ENCODE data around the gene CMIP. TPM values are rescaled to one million over a fixed set of nuclear protein-coding genes. Genes with fewer than 3 reads are reported as not detected.

Gene CMIP
- total RNA-seq, 4 donors from 2014 or later: 44.6 to 152 (median 76.5) TPM

- Histone ChIP-seq H3K27me3 (no peaks in the 10 kb centered on the region), H3K4me3 (peak overlapping the region in 1 of 4 donors; percentile 13), H3K9me3 (no peaks in the 10 kb centered on the region), H3K36me3 (peaks cover 0 to 95% (median 0%) of the 10 kb centered on the region in 3 donors), H3K27ac (peak overlapping the region in 3 of 4 donors; percentile 10 to 81 (median 78)), H3K4me1 (peaks cover 0 to 39% (median 5%) of the 10 kb centered on the region in 4 donors)
- no peak for DNase-seq
- no peak for TF ChIP-seq POLR2A (IDR thresholded peaks at IDR 0.05)
- TF ChIP-seq, protein P1, sequence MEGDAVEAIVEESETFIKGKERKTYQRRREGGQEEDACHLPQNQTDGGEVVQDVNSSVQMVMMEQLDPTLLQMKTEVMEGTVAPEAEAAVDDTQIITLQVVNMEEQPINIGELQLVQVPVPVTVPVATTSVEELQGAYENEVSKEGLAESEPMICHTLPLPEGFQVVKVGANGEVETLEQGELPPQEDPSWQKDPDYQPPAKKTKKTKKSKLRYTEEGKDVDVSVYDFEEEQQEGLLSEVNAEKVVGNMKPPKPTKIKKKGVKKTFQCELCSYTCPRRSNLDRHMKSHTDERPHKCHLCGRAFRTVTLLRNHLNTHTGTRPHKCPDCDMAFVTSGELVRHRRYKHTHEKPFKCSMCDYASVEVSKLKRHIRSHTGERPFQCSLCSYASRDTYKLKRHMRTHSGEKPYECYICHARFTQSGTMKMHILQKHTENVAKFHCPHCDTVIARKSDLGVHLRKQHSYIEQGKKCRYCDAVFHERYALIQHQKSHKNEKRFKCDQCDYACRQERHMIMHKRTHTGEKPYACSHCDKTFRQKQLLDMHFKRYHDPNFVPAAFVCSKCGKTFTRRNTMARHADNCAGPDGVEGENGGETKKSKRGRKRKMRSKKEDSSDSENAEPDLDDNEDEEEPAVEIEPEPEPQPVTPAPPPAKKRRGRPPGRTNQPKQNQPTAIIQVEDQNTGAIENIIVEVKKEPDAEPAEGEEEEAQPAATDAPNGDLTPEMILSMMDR (IDR thresholded peaks at IDR 0.05): no peak
Measured at GRCh38 chr16:81705261-81705660, 260.7 kb downstream of the CMIP start.

- Histone ChIP-seq H3K4me1 (peaks cover 0 to 45% (median 5%) of the 10 kb centered on the region in 4 donors), H3K27me3 (no peaks in the 10 kb centered on the region), H3K36me3 (peaks cover 0 to 89% (median 0%) of the 10 kb centered on the region in 3 donors), H3K9me3 (no peaks in the 10 kb centered on the region), H3K4me3 (no peak overlapping the region), H3K27ac (peak overlapping the region in 3 of 4 donors; percentile 63 to 81 (median 78))
- no peak for DNase-seq
- TF ChIP-seq, protein P1 (IDR thresholded peaks at IDR 0.05): no peak
- no peak for TF ChIP-seq POLR2A (IDR thresholded peaks at IDR 0.05)
Measured at GRCh38 chr16:81706327-81707295, 262.0 kb downstream of the CMIP start.

GRCh38 chr16:81707411-81708265 lies 263.0 kb downstream of the CMIP start:
- H3K27me3 ChIP-seq: no peaks in the 10 kb centered on the region
- no peak overlapping the region for H3K4me3 ChIP-seq
- H3K9me3 ChIP-seq: no peaks in the 10 kb centered on the region
- H3K27ac ChIP-seq: peak overlapping the region; percentile 31 to 81 (median 70)
- H3K36me3 ChIP-seq: peaks cover 0 to 79% (median 0%) of the 10 kb centered on the region in 3 donors
- peak in 2 of 3 donors; percentile 92 to 96 for DNase-seq
- H3K4me1 ChIP-seq: peaks cover 0 to 45% (median 5%) of the 10 kb centered on the region in 4 donors
- TF ChIP-seq POLR2A (IDR thresholded peaks at IDR 0.05): peak in 1 of 2 donors; percentile 16
- TF ChIP-seq, protein P1 (IDR thresholded peaks at IDR 0.05): peak in 1 of 6 experiments; percentile 21

DNA sequence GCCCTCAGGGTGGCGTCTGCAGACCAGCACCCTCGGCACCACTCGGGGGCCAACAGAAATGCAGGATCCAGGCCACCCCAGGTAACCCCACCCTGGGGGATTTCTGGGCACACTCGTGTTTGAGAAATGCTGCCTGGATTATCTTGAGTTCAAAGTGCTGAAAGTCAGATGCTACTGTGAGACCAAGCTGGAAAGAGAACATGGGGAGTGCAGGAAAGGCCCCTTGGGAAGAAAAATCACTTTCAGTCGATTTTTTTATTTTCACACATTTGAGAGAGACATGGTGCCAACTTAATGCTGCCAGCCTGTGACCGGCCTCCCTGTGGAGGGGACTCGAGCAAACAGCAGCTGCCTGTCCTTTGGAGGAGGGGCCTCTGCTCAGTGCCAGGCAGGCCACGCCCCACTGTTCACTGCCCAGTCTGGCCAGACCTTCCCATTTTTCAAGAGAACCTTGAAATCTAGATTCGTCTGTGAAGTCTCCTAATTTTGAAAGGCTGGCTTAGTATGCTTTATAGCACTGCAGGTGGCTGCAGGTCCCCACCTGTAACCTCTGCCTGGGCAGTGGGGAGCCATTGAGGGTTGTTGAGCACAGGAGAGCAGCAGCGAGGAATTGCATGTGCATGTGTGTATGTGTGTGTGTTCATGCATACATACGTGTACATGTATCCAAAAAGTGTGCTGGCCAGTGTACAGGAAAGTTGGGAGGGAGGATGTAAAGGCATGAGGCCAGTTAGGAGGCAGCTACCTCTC lies 263.8 kb downstream of the CMIP start:
- Histone ChIP-seq H3K27me3 (no peaks in the 10 kb centered on the region), H3K4me3 (no peak overlapping the region), H3K36me3 (peaks cover 0 to 71% (median 0%) of the 10 kb centered on the region in 3 donors), H3K9me3 (no peaks in the 10 kb centered on the region), H3K4me1 (peaks cover 0 to 45% (median 5%) of the 10 kb centered on the region in 4 donors), H3K27ac (peak overlapping the region; percentile 31 to 81 (median 70))
- DNase-seq: no peak
- TF ChIP-seq, protein P1 (IDR thresholded peaks at IDR 0.05): no peak
- TF ChIP-seq POLR2A (IDR thresholded peaks at IDR 0.05): no peak

Measured in Peyer's patch (tissue), 4 donors.